Liver (tissue), 9 donors: ENCODE measurements around the gene FOXRED1. TPM values are rescaled to one million over a fixed set of nuclear protein-coding genes. Genes with fewer than 3 reads are reported as not detected.
A peak's percentile ranks its signal among the peaks of the same experiment; 100 is the strongest.

Source experiments
- DNase-seq: peaks from one replicate; pipeline ENCODE4 v3.0.0-alpha.2; 2017; ENCODE audit warnings: low spot score
- H3K27ac ChIP-seq, 2 donors: one replicate each; pipeline ENCODE4 v1.7.0; 2013; ENCODE audit warnings: inconsistent platforms in 2 of 2, low read length in 2 of 2, control low read depth in 1 of 2, low read depth in 1 of 2, mild to moderate bottlenecking in 1 of 2
- H3K27me3 ChIP-seq, 4 donors: one replicate each; pipeline versions ENCODE4 v1.6.1 to v1.7.0; 2013; ENCODE audit warnings: low read length in 3 of 4, inconsistent platforms in 1 of 4, mild to moderate bottlenecking in 1 of 4, moderate library complexity in 1 of 4; ENCODE audit not compliant: control insufficient read depth in 4 of 4, insufficient read depth in 4 of 4
- H3K36me3 ChIP-seq, 4 donors: one replicate each; pipeline versions ENCODE4 v1.6.1 to v1.7.0; 2013; ENCODE audit warnings: low read length in 3 of 4, mild to moderate bottlenecking in 3 of 4, low read depth in 1 of 4, moderate library complexity in 1 of 4; ENCODE audit not compliant: control insufficient read depth in 4 of 4, insufficient read depth in 3 of 4
- H3K4me1 ChIP-seq, 4 donors: one replicate each; pipeline versions ENCODE4 v1.6.1 to v1.7.0; 2013; ENCODE audit warnings: low read length in 3 of 4, mild to moderate bottlenecking in 3 of 4, moderate library complexity in 1 of 4; ENCODE audit not compliant: control insufficient read depth in 4 of 4, insufficient read depth in 4 of 4
- H3K4me3 ChIP-seq, 3 donors: one replicate each; pipeline versions ENCODE4 v1.6.1 to v1.7.0; 2013; ENCODE audit warnings: low read length in 3 of 3, control low read depth in 1 of 3, low read depth in 1 of 3, mild to moderate bottlenecking in 1 of 3
- H3K9ac ChIP-seq, 2 donors: one replicate each; pipeline ENCODE4 v1.7.0; 2013; ENCODE audit warnings: low read length in 2 of 2, mild to moderate bottlenecking in 2 of 2, moderate library complexity in 2 of 2, control low read depth in 1 of 2, low read depth in 1 of 2
- H3K9me3 ChIP-seq, 4 donors: one replicate each; pipeline versions ENCODE4 v1.6.1 to v1.7.0; 2013; ENCODE audit warnings: low read length in 3 of 4; ENCODE audit not compliant: control insufficient read depth in 4 of 4
- EGR1 ChIP-seq, 2 donors: IDR thresholded peaks; 2 replicates each; pipeline ENCODE4 v1.6.1; 2016 to 2018; ENCODE audit warnings: antibody characterized with exemption in 2 of 2, low read depth in 2 of 2
- FOXA1 ChIP-seq: IDR thresholded peaks from 2 replicates; pipeline ENCODE4 v1.6.1; 2016; ENCODE audit warnings: antibody characterized with exemption
- FOXA2 ChIP-seq: IDR thresholded peaks from 2 replicates; pipeline ENCODE4 v1.6.1; 2016; ENCODE audit warnings: antibody characterized with exemption
- GABPA ChIP-seq, 2 donors: IDR thresholded peaks in 1 of 2; conservative IDR thresholded peaks in 1 of 2; 2 replicates each; pipeline ENCODE4 v1.6.1; 2016; ENCODE audit warnings: antibody characterized with exemption in 2 of 2, mild to moderate bottlenecking in 1 of 2, moderate library complexity in 1 of 2
- HNF4A ChIP-seq, 2 donors: conservative IDR thresholded peaks; 2 replicates each; pipeline ENCODE4 v1.6.1; 2016; ENCODE audit warnings: antibody characterized with exemption in 2 of 2, mild to moderate bottlenecking in 2 of 2
- HNF4G ChIP-seq: IDR thresholded peaks from 2 replicates; pipeline ENCODE4 v1.6.1; 2016; ENCODE audit warnings: antibody characterized with exemption
- JUND ChIP-seq, 2 donors: IDR thresholded peaks; 2 replicates each; pipeline ENCODE4 v1.6.1; 2016; ENCODE audit warnings: antibody characterized with exemption in 2 of 2
- NR2F2 ChIP-seq: IDR thresholded peaks from 2 replicates; pipeline ENCODE4 v1.6.1; 2016; ENCODE audit warnings: antibody characterized with exemption
- RAD21 ChIP-seq, 2 donors: IDR thresholded peaks; 2 replicates each; pipeline ENCODE4 v1.6.1; 2016; ENCODE audit warnings: antibody characterized with exemption in 2 of 2, mild to moderate bottlenecking in 2 of 2
- RXRA ChIP-seq, 2 donors: IDR thresholded peaks; 2 replicates each; pipeline ENCODE4 v1.6.1; 2017 to 2018; ENCODE audit warnings: antibody characterized with exemption in 2 of 2, mild to moderate bottlenecking in 1 of 2
- SP1 ChIP-seq: IDR thresholded peaks from 2 replicates; pipeline ENCODE4 v1.6.1; 2018; ENCODE audit warnings: antibody characterized with exemption, mild to moderate bottlenecking
- TAF1 ChIP-seq: conservative IDR thresholded peaks from 2 replicates; pipeline ENCODE4 v1.6.1; 2016; ENCODE audit warnings: antibody characterized with exemption, mild to moderate bottlenecking
- YY1 ChIP-seq: IDR thresholded peaks from 2 replicates; pipeline ENCODE4 v1.6.1; 2016; ENCODE audit warnings: antibody characterized with exemption, mild to moderate bottlenecking
- WGBS: extraction: QIAGEN DNeasy Blood & Tissue Kit; methylation state at CpG from one replicate; pipeline ENCODE4 v1.1.7; 2013; 5-methylcytosine and 5-hydroxymethylcytosine counted together
- polyA plus RNA-seq, 2 donors: library from polyadenylated mRNA; stranded (reverse) in 1 of 2; unstranded in 1 of 2; fragments of 200-250 nt in 1 of 2; fragments of >200 nt in 1 of 2; fragmentation: Nextera tagmentation in 1 of 2; extraction: Ambion mirVana in 1 of 2; gene quantifications; one replicate each; pipeline versions ENCODE4 v1.2.1 to v1.2.3, GENCODE V29; 2013 to 2015
- total RNA-seq, 2 donors: library from RNA; depleted of rRNA; stranded (reverse); fragments of >200 nt; gene quantifications; one replicate each; pipeline ENCODE4 v1.2.3, GENCODE V29; 2014
- TF ChIP-seq, protein P1 (sequence below): IDR thresholded peaks from 2 replicates; pipeline ENCODE4 v1.6.1; 2016; ENCODE audit warnings: antibody characterized with exemption
- TF ChIP-seq, protein P2 (sequence below): IDR thresholded peaks from 2 replicates; pipeline ENCODE4 v1.6.1; 2016; ENCODE audit warnings: antibody characterized with exemption, mild to moderate bottlenecking
- TF ChIP-seq, protein P3 (sequence below): fragments of 150-350 bp; IDR thresholded peaks from 2 replicates; pipeline ENCODE4 v1.5.1; 2017; ENCODE audit warnings: improper control_type of control experiment, low read depth, low read length; ENCODE audit not compliant: missing input control
- TF ChIP-seq, protein P4 (sequence below): IDR thresholded peaks from 2 replicates; pipeline ENCODE4 v1.6.1; 2016; ENCODE audit warnings: antibody characterized with exemption
- TF ChIP-seq, protein P5 (sequence below): IDR thresholded peaks from 2 replicates; pipeline ENCODE4 v1.6.1; 2016; ENCODE audit warnings: antibody characterized with exemption
- donor health status: healthy.
- donor health status: healthy.
- donor health status: healthy.
- donor health status: healthy.
- donor health status: healthy.

Gene FOXRED1
- total and polyA plus RNA-seq, 4 donors = 24.0 to 38.9 (median 29.8) TPM

DNA sequence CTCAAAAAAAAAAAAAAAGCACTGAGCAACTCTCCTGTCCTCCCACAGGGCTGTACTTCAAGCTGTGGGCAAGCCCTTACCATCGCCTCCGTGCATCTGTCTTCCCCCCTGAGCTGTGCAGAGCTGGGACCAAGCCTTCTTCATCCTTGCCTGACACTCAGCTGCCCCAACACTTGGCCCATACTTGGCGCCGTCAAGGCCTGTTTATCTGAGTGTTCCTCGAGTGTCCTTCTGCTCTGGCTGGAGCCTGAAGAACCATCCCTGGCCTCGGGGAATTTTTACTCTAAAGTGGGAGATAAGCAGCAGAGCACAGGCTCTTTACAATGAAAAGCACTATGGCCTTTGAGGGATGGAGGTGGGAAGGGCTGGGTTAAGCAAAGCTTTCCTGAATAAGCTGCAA, 12.3 kb downstream of the FOXRED1 start:
- Histone ChIP-seq H3K36me3 (no peaks in the 10 kb centered on the region), H3K9me3 (no peaks in the 10 kb centered on the region), H3K4me3 (no peak overlapping the region), H3K4me1 (peaks cover 8 to 53% (median 39%) of the 10 kb centered on the region in 4 donors), H3K27me3 (no peaks in the 10 kb centered on the region), H3K27ac (no peak overlapping the region), H3K9ac (no peak overlapping the region)
- no peak for DNase-seq
- WGBS = 88% methylated on average over 6 of the region's 6 CpGs
- TF ChIP-seq SP1 (no peak), RXRA (IDR thresholded peaks at IDR 0.05) (no peak), RAD21 (IDR thresholded peaks at IDR 0.05) (no peak), HNF4G (no peak), GABPA (IDR thresholded peaks at IDR 0.05 in 1 of 2, conservative IDR thresholded peaks at IDR 0.05 in 1 of 2) (no peak), HNF4A (conservative IDR thresholded peaks at IDR 0.05) (no peak), EGR1 (IDR thresholded peaks at IDR 0.05; ENCODE audit: low read depth in 2 of 2) (no peak), FOXA1 (no peak), NR2F2 (no peak), FOXA2 (no peak), JUND (IDR thresholded peaks at IDR 0.05) (no peak)
- TF ChIP-seq, protein P1, sequence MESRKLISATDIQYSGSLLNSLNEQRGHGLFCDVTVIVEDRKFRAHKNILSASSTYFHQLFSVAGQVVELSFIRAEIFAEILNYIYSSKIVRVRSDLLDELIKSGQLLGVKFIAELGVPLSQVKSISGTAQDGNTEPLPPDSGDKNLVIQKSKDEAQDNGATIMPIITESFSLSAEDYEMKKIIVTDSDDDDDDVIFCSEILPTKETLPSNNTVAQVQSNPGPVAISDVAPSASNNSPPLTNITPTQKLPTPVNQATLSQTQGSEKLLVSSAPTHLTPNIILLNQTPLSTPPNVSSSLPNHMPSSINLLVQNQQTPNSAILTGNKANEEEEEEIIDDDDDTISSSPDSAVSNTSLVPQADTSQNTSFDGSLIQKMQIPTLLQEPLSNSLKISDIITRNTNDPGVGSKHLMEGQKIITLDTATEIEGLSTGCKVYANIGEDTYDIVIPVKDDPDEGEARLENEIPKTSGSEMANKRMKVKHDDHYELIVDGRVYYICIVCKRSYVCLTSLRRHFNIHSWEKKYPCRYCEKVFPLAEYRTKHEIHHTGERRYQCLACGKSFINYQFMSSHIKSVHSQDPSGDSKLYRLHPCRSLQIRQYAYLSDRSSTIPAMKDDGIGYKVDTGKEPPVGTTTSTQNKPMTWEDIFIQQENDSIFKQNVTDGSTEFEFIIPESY = no peak
- TF ChIP-seq, protein P2, sequence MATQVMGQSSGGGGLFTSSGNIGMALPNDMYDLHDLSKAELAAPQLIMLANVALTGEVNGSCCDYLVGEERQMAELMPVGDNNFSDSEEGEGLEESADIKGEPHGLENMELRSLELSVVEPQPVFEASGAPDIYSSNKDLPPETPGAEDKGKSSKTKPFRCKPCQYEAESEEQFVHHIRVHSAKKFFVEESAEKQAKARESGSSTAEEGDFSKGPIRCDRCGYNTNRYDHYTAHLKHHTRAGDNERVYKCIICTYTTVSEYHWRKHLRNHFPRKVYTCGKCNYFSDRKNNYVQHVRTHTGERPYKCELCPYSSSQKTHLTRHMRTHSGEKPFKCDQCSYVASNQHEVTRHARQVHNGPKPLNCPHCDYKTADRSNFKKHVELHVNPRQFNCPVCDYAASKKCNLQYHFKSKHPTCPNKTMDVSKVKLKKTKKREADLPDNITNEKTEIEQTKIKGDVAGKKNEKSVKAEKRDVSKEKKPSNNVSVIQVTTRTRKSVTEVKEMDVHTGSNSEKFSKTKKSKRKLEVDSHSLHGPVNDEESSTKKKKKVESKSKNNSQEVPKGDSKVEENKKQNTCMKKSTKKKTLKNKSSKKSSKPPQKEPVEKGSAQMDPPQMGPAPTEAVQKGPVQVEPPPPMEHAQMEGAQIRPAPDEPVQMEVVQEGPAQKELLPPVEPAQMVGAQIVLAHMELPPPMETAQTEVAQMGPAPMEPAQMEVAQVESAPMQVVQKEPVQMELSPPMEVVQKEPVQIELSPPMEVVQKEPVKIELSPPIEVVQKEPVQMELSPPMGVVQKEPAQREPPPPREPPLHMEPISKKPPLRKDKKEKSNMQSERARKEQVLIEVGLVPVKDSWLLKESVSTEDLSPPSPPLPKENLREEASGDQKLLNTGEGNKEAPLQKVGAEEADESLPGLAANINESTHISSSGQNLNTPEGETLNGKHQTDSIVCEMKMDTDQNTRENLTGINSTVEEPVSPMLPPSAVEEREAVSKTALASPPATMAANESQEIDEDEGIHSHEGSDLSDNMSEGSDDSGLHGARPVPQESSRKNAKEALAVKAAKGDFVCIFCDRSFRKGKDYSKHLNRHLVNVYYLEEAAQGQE = no peak

DNA sequence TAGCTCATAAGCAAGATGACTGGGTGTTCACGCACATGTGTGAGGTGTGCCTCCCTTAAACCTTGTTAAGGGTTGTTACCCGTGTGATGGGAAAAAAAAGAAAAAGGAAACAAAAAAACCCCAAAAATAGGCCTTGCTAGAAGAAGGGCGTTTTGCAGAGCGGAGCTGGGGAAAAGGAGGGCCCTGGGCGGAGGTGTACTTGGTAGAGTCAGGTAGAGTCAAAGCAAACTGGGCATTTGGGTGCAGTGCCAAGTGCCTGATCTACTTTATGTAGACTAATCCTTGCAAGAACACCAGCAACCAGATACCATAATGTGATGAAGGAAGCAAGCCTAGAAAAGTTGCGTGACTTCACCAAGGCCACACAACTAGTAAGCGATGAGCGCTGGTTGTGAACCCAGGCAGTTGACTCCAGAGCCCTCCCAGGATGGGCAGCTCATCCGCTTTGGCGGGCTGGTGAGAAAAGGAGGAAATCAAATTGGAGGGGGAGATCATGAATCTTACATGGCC, 12.8 kb downstream of the FOXRED1 start:
- Histone ChIP-seq H3K36me3 (no peaks in the 10 kb centered on the region), H3K4me1 (peaks cover 8 to 50% (median 38%) of the 10 kb centered on the region in 4 donors), H3K27me3 (no peaks in the 10 kb centered on the region), H3K4me3 (peak overlapping the region in 1 of 3 donors; percentile 63), H3K9ac (no peak overlapping the region), H3K9me3 (no peaks in the 10 kb centered on the region), H3K27ac (peak overlapping the region; percentile 21 to 97)
- no peak for DNase-seq
- 93% methylated on average over 10 of the region's 10 CpGs for WGBS
- TF ChIP-seq EGR1 (IDR thresholded peaks at IDR 0.05; ENCODE audit: low read depth in 2 of 2) (no peak), GABPA (IDR thresholded peaks at IDR 0.05 in 1 of 2, conservative IDR thresholded peaks at IDR 0.05 in 1 of 2) (no peak), FOXA1 (no peak), NR2F2 (no peak), JUND (IDR thresholded peaks at IDR 0.05) (no peak), RXRA (IDR thresholded peaks at IDR 0.05) (no peak), YY1 (no peak), HNF4A (conservative IDR thresholded peaks at IDR 0.05) (no peak), HNF4G (no peak), RAD21 (IDR thresholded peaks at IDR 0.05) (no peak), TAF1 (no peak)
- TF ChIP-seq, protein P3, sequence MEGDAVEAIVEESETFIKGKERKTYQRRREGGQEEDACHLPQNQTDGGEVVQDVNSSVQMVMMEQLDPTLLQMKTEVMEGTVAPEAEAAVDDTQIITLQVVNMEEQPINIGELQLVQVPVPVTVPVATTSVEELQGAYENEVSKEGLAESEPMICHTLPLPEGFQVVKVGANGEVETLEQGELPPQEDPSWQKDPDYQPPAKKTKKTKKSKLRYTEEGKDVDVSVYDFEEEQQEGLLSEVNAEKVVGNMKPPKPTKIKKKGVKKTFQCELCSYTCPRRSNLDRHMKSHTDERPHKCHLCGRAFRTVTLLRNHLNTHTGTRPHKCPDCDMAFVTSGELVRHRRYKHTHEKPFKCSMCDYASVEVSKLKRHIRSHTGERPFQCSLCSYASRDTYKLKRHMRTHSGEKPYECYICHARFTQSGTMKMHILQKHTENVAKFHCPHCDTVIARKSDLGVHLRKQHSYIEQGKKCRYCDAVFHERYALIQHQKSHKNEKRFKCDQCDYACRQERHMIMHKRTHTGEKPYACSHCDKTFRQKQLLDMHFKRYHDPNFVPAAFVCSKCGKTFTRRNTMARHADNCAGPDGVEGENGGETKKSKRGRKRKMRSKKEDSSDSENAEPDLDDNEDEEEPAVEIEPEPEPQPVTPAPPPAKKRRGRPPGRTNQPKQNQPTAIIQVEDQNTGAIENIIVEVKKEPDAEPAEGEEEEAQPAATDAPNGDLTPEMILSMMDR = no peak
- TF ChIP-seq, protein P4, sequence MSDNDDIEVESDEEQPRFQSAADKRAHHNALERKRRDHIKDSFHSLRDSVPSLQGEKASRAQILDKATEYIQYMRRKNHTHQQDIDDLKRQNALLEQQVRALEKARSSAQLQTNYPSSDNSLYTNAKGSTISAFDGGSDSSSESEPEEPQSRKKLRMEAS = no peak
- TF ChIP-seq, protein P5, sequence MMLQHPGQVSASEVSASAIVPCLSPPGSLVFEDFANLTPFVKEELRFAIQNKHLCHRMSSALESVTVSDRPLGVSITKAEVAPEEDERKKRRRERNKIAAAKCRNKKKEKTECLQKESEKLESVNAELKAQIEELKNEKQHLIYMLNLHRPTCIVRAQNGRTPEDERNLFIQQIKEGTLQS = no peak
- TF ChIP-seq, protein P2 = no peak
- TF ChIP-seq, protein P1 = no peak
